MCF 10A (cell line): Measurements from ENCODE around the gene BAIAP2L1. TPM values are rescaled to one million over a fixed set of nuclear protein-coding genes. Genes with fewer than 3 reads are reported as not detected.

Source experiments
- BruUV-seq: library from RNA; stranded (reverse); fragments of 400-500 nt; replicated peaks from 2 replicates; lab custom pipeline; 2021; lab: Mats Ljungman, UMichigan
- CTCF ChIA-PET: fragments of 300-600 bp; sonication (Branson Sonifier 250); formaldehyde crosslinking; extraction: SDS; loops from one replicate; lab custom pipeline; 2021; ENCODE audit warnings: antibody characterized with exemption, inconsistent platforms; lab: Yijun Ruan, JAX
- POLR2A ChIA-PET: fragments of 300-600, 350-650 bp; sonication (Branson Sonifier 250); formaldehyde crosslinking; extraction: SDS; loops from one replicate; lab custom pipeline; 2020; ENCODE audit warnings: antibody characterized with exemption, inconsistent platforms; lab: Yijun Ruan, JAX
- DNase-seq: peaks from one replicate; pipeline ENCODE4 v3.0.0-alpha.2; 2018; ENCODE audit not compliant: unreplicated experiment
- H3K27ac Mint-ChIP-seq: one replicate; pipeline ENCODE4 v1.8.0; 2022; ENCODE audit warnings: mild to moderate bottlenecking, low read depth, mixed read lengths; ENCODE audit not compliant: unreplicated experiment
- H3K27me3 Mint-ChIP-seq: one replicate; pipeline ENCODE4 v1.8.0; 2022; ENCODE audit warnings: mixed read lengths; ENCODE audit not compliant: insufficient read depth, unreplicated experiment
- H3K36me3 Mint-ChIP-seq: one replicate; pipeline ENCODE4 v1.8.0; 2022; ENCODE audit warnings: mild to moderate bottlenecking, moderate library complexity, mixed read lengths; ENCODE audit not compliant: insufficient read depth, unreplicated experiment
- H3K4me1 Mint-ChIP-seq: one replicate; pipeline ENCODE4 v1.8.0; 2022; ENCODE audit warnings: mixed read lengths; ENCODE audit not compliant: insufficient read depth, unreplicated experiment
- H3K4me3 Mint-ChIP-seq: one replicate; pipeline ENCODE4 v1.8.0; 2022; ENCODE audit warnings: mild to moderate bottlenecking, moderate library complexity, mixed read lengths; ENCODE audit not compliant: unreplicated experiment
- H3K9me3 Mint-ChIP-seq: one replicate; pipeline ENCODE4 v1.8.0; 2022; ENCODE audit warnings: mixed read lengths; ENCODE audit not compliant: unreplicated experiment
- intact Hi-C: fragments of 100-400 bp; cut with micrococcal nuclease; formaldehyde crosslinking; loops from 2 replicates; pipeline ENCODE4 v1.14.1; 2022
- total RNA-seq: library from RNA; stranded (reverse); gene quantifications from 2 replicates; pipeline ENCODE4 v1.2.3, GENCODE V29; 2022
- TF ChIP-seq, protein P1 (sequence below): fragments of 200-600 bp; IDR thresholded peaks from one replicate; pipeline ENCODE4 v1.8.0; 2022; ENCODE audit warnings: antibody characterized with exemption, mild to moderate bottlenecking; ENCODE audit not compliant: unreplicated experiment

The BAIAP2L1 gene
- total RNA-seq, 1 experiment from 2014 or later, result 60.2 TPM

DNA sequence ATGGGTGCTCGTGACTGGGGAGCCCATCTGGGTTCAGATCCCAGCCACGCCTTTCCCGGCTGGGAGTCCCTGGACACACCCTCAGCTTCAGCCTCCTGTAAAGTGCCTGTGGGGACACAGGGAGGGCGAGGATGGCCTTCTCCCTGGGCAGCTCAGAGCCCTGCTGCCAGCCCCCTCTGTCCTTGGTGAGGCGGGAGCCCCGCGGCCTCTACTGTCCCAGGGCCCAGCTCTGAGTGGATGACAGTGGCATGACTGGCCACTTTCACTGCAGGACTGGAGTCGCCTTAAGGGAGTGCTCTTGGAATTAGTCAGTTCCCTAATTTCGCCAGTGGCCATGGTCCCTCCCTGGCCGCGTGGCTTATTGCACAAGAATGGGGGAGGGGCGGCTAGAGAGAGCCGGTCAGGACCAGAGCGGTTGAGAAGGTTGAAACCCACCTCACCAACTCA is 114.8 kb downstream of the BAIAP2L1 start:
- no TSS peak for BruUV-seq
- POLR2A ChIA-PET, result interaction anchor here (0.6 to 6.6 kb wide), 8 partner anchors 8 to 594 kb away, joined by 3 to 60 read pairs (median 4); partner anchors contain the start of genes BAIAP2L1 and TRRAP
- peak overlapping the region; percentile 64 for H3K4me3 Mint-ChIP-seq

DNA sequence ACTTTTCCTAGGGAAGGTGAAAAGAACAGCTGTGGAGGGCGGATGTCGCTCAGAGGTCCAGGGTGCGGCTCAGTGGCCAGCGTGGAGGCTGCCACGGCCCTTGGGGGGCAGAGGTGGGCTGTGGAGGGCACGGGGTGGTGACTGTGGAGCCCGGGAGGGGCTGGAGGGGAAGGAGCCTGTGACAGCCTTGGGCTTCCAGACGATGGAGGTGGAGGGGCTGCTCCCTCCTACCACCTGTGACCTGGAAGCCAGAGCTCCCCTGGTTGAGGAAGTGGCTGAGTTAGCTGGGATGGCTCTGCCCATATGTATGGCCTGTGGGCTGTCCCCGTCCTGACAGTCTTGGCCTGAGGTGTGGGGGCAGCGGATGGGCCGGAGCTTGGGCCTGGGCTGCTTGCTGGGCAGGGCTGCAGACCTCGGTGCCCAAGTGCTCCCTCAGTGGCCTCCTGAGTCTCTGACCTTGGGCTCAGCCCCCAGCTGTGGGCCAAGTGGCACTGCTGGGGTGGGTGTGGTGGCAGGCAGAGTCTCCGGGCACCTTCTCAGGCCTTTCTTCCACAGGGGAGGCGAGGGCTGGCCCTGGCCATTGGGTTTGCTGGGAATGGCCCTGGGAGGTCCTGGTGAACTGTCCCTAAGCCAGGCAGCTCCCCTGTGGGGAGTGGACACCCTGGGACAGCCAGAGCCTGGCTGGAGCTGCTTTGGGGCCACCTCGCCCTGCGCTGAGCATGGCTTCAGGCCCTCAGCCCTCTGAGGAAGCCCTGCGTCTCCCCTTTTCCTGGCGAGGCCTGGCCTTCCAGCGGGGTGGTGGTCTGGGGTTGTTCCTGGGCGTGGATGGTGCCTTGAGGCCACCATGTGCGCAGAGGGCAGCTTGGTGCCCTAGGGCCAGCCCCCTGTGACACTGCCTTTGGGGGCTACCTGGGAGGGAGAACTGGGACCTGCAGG is 115.5 kb downstream of the BAIAP2L1 start:
- intact Hi-C loops, result loop anchor here (10.0 kb wide), 1 partner anchor 559 kb away; no protein-coding TSS in a partner anchor
- Mint-ChIP-seq H3K27me3 (no peaks in the 10 kb centered on the region), H3K9me3 (no peaks in the 10 kb centered on the region), H3K4me1 (peaks cover 36% of the 10 kb centered on the region), H3K36me3 (peaks cover 48% of the 10 kb centered on the region), H3K27ac (peak overlapping the region; percentile 89), H3K4me3 (peak overlapping the region; percentile 91)
- TF ChIP-seq, protein P1, sequence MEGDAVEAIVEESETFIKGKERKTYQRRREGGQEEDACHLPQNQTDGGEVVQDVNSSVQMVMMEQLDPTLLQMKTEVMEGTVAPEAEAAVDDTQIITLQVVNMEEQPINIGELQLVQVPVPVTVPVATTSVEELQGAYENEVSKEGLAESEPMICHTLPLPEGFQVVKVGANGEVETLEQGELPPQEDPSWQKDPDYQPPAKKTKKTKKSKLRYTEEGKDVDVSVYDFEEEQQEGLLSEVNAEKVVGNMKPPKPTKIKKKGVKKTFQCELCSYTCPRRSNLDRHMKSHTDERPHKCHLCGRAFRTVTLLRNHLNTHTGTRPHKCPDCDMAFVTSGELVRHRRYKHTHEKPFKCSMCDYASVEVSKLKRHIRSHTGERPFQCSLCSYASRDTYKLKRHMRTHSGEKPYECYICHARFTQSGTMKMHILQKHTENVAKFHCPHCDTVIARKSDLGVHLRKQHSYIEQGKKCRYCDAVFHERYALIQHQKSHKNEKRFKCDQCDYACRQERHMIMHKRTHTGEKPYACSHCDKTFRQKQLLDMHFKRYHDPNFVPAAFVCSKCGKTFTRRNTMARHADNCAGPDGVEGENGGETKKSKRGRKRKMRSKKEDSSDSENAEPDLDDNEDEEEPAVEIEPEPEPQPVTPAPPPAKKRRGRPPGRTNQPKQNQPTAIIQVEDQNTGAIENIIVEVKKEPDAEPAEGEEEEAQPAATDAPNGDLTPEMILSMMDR, result no peak
- POLR2A ChIA-PET, result interaction anchor here (0.6 to 6.6 kb wide), 13 partner anchors 10 to 594 kb away, joined by 3 to 60 read pairs (median 4); partner anchors contain the start of genes BAIAP2L1 and TRRAP
- no TSS peak for BruUV-seq
- CTCF ChIA-PET, result interaction anchor here (0.5 to 1.7 kb wide), 13 partner anchors 9 to 263 kb away, joined by 3 to 11 read pairs (median 4); partner anchors contain the start of gene BAIAP2L1
- no peak for DNase-seq

More for the DNA sequence above, 114.8 kb downstream of the BAIAP2L1 start:
- Mint-ChIP-seq H3K36me3 (peaks cover 50% of the 10 kb centered on the region), H3K27ac (peak overlapping the region; percentile 89), H3K27me3 (no peaks in the 10 kb centered on the region), H3K4me1 (peaks cover 36% of the 10 kb centered on the region), H3K9me3 (no peaks in the 10 kb centered on the region)
- DNase-seq, result peak; percentile 87
- CTCF ChIA-PET, result interaction anchor here (0.5 to 1.7 kb wide), 11 partner anchors 8 to 264 kb away, joined by 3 to 11 read pairs (median 4); partner anchors contain the start of gene BAIAP2L1
- TF ChIP-seq, protein P1, result no peak
- intact Hi-C loops, result loop anchor here (10.0 kb wide), 1 partner anchor 559 kb away; no protein-coding TSS in a partner anchor

DNA sequence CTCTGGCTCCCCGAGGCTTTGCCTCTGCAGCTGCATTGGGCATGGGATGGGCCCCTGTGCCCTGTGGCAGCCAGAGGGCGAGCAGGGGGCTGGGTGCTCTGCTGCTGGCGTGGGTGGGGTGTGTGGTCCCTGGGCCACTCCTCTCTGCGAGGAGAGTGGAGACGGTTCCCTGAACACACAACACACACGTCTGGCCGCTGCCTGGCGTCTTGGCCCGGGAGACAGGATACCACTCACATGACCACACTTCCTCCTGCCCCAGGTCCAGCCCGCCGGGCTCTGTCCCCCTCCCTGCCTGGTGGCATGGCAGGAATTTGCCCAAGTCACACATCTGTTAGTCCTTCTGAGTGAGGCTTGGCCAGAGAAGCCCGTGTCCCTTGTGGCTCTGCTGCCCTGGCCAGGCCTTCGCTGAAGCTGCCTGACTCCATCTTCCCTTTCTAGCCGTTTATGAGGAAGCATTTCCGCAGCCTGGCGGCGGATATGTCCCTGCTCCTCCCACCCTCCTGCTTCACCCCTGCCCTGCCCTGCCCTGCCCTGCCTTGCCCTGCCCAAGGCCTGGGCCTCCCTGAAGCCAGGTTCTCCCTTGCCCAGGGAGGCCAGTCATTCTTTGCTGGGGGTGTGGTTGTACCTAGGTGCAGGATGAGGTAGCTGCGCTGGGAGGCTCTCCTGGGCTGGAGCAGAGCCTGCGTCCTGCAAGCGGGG is 116.4 kb downstream of the BAIAP2L1 start:
- DNase-seq, result peak; percentile 90
- H3K36me3 Mint-ChIP-seq, result peaks cover 41% of the 10 kb centered on the region
- peaks cover 36% of the 10 kb centered on the region for H3K4me1 Mint-ChIP-seq
- ChIA-PET POLR2A (interaction anchor here (0.7 to 6.6 kb wide), 12 partner anchors 11 to 423 kb away, joined by 3 to 60 read pairs (median 4); partner anchors contain the start of gene BAIAP2L1), CTCF (interaction anchor here (0.9 to 2.4 kb wide), 6 partner anchors 10 to 117 kb away, joined by 3 to 11 read pairs (median 6); no protein-coding TSS in a partner anchor)
- TF ChIP-seq, protein P1, result no peak
- intact Hi-C loops, result loop anchor here (1.0 to 10.0 kb wide), 2 partner anchors 117 to 560 kb away; partner anchors contain the start of gene BAIAP2L1
- peak overlapping the region; percentile 91 for H3K4me3 Mint-ChIP-seq
- H3K27ac Mint-ChIP-seq, result peak overlapping the region; percentile 87
- H3K27me3 Mint-ChIP-seq, result no peaks in the 10 kb centered on the region
- BruUV-seq, result no TSS peak
- H3K9me3 Mint-ChIP-seq, result no peaks in the 10 kb centered on the region
